Kidney epithelial cell (primary cell): Measurements from ENCODE around the gene ZNF512B. TPM values are rescaled to one million over a fixed set of nuclear protein-coding genes. Genes with fewer than 3 reads are reported as not detected.

Experiments
- DNase-seq: peaks from one replicate; pipeline ENCODE4 v3.0.0-alpha.2; 2010; ENCODE audit warnings: low read depth
- H3K27me3 ChIP-seq: 2 replicates; pipeline ENCODE4 v1.6.0; 2011; ENCODE audit warnings: low read length; ENCODE audit not compliant: control insufficient read depth, insufficient read depth
- H3K36me3 ChIP-seq: 2 replicates; pipeline ENCODE4 v1.5.1; 2011; ENCODE audit warnings: low read length; ENCODE audit not compliant: control insufficient read depth, insufficient read depth
- H3K4me3 ChIP-seq: 2 replicates; pipeline ENCODE4 v1.5.1; 2011; ENCODE audit warnings: low read depth, mild to moderate bottlenecking, control low read depth, low read length
- total RNA-seq: library from RNA; depleted of rRNA; stranded (reverse); fragments of >200 nt; gene quantifications from 2 replicates; pipeline ENCODE4 v1.2.3, GENCODE V29; 2015
- TF ChIP-seq, protein P1 (sequence below): IDR thresholded peaks from 2 replicates; pipeline ENCODE4 v1.5.1; 2011; ENCODE audit warnings: mild to moderate bottlenecking, moderate library complexity, low read length, control low read depth, inconsistent platforms; ENCODE audit not compliant: insufficient read depth, poor library complexity, severe bottlenecking

Gene ZNF512B
- total RNA-seq, 1 donor from 2014 or later: 10.8 TPM

DNA sequence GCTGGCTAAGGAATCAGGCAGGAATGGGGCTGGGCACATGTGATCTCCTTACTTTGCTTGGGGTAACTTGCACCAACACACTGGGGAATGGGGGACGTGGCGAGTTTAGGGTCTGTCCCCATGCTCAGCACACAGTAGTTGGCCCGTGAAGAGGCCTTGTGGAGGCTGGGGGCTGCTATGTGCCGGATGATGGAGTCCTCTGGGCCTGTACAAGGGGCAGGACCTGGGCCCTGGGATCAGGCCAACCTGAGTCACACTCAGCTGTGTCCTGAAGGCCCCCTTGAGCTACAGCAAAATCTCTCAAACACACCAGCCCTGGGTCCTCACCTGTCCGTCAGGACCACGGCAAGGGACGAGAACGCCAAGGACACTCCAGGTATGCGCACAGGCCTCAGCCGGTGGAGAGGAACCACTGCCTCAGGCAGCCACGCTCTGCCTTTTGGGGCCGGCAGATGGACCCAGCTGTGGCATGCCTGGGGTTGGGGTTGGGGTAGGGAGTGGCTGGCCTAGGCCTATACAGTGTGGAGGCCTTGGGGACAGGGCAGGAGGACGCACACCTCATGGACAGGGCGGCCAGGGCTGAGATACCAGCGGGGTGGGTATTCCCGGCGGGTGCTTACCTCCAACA, 24.6 kb downstream of the ZNF512B start:
- no peaks in the 10 kb centered on the region for H3K27me3 ChIP-seq
- DNase-seq: no peak
- no peak overlapping the region for H3K4me3 ChIP-seq
- peaks cover 6% of the 10 kb centered on the region for H3K36me3 ChIP-seq
- TF ChIP-seq, protein P1, sequence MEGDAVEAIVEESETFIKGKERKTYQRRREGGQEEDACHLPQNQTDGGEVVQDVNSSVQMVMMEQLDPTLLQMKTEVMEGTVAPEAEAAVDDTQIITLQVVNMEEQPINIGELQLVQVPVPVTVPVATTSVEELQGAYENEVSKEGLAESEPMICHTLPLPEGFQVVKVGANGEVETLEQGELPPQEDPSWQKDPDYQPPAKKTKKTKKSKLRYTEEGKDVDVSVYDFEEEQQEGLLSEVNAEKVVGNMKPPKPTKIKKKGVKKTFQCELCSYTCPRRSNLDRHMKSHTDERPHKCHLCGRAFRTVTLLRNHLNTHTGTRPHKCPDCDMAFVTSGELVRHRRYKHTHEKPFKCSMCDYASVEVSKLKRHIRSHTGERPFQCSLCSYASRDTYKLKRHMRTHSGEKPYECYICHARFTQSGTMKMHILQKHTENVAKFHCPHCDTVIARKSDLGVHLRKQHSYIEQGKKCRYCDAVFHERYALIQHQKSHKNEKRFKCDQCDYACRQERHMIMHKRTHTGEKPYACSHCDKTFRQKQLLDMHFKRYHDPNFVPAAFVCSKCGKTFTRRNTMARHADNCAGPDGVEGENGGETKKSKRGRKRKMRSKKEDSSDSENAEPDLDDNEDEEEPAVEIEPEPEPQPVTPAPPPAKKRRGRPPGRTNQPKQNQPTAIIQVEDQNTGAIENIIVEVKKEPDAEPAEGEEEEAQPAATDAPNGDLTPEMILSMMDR: no peak

DNA sequence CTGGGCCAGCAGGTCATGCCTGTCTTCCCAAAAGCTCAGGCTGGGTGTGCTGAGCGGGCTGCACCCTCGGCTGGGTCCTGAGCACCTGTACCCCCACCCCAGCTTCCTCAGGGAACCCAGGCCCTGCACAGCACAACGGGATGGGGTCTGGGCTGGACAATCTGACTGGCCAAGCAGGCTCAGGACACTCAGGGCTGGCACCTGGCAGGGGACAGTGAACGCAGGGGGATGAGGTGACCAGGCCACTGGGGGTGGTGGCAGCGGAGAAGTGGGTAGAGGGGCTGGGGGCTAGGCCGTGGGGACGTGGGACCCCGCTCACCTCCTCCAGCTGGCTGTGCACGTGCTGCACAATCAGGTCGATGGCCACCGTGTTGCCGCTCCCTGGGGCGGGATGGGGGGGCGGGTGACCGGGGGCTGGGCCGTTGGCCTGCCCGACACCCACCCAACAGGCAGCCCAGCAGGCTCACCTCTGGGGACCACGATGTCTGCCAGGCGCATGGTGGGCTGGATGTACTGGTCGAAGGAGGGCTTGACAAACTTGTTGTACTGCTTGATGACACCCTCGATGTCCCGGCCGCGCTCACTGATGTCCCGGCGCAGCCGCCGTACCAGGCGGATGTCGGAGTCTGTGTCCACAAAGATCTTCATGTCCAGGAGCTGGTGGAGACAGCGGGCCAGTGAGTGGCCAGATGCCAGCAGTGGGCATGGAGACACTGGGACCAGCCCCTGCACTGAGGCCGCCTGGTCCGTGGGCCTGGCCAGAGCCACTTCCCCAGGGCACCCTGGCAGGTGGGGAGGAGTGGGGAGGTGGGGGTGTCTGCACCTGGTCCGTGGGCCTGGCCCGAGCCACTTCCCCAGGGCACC, 25.4 kb downstream of the ZNF512B start:
- Histone ChIP-seq H3K36me3 (peaks cover 6% of the 10 kb centered on the region), H3K27me3 (no peaks in the 10 kb centered on the region), H3K4me3 (no peak overlapping the region)
- TF ChIP-seq, protein P1: no peak
- no peak for DNase-seq

DNA sequence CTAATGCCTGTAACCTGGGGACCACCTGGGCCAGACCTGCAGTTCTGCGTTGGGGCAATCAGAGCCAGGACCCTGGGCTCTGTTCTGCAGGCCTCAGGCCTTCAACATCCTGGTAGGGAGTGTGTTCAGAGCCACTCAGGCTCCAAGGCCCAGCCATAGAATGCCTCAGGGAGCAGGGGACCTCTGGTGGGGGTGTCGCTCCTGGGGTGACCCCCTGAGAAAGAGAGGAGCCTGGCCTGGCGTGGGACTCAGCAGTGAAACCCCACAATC, 26.0 kb downstream of the ZNF512B start:
- TF ChIP-seq, protein P1: no peak
- Histone ChIP-seq H3K4me3 (no peak overlapping the region), H3K27me3 (no peaks in the 10 kb centered on the region), H3K36me3 (peaks cover 7% of the 10 kb centered on the region)
- no peak for DNase-seq

DNA sequence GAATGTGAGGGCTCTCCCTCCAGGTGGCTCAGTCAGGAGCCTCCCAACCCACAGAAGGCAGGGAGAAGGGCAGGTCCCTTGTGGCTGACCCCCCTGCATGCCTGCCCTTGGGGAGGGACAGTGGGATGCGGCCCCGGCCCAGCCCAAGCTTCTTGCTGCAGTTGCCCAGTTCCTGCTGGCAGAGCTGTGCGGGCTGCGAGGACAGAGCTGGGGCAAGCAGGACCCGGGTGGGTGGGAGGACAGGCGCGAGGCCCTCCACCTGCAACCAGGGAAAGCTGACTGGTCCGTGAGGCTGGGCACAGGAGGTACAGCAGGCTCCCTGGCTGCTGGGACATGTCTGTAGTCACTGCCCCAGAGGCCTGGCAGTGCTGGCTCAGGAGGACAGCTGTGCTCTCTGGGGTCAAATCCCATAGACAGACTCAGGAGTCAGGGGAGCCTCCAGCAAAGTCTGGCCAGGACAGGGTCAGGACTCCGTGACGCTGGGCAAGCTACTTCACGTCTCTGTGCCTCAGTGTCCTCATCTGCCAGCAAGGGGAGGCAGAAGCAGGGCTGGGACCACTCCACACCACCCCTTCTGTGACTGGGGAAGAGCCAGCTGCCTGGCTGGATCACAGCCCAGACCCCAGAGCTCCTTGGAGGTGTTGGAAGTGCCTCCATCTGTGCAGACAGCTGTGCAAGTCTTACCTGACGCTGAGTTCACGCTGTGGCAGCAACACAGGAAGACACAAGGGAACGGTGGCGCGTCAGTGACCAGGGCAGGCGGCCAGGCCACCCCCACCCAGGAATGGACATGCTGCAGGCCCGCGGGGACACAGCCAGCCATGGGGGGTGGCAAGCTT, 26.5 kb downstream of the ZNF512B start:
- Histone ChIP-seq H3K27me3 (no peaks in the 10 kb centered on the region), H3K36me3 (peaks cover 7% of the 10 kb centered on the region), H3K4me3 (no peak overlapping the region)
- DNase-seq: no peak
- TF ChIP-seq, protein P1: no peak

DNA sequence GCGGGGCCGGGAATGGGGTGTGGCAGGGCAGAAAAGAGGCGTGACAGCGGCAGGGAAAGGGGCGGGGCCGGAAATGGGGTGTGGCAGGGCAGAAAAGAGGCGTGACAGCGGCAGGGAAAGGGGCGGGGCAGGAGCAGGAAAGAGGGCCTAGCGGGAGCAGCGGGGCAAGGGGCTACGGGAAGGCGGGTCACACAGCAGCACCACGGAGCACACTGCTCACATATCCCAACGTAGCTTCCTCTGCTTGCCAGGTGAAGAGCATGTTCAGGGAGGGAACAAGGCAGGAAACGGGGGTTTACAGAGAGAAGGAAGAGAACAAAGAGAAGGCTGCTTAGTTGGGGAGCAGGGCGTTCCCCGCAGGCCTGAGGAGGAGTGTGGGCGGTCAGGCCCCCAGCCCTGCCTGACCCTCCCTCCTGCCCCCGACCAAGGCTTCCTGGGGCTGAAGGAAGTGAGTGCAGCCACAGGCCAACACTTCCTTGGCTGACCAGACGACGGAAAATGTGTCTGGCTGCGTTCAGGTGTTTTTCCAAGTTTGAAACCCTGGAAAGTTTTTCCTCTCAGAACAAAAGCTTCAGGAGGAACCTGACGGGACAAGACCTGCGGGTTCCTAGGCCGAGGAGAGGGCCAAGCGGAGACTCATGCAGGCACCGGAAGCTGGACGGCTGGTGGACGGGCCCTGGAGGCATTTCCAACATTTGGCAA, 27.3 kb downstream of the ZNF512B start:
- TF ChIP-seq, protein P1: no peak
- peaks cover 7% of the 10 kb centered on the region for H3K36me3 ChIP-seq
- no peak for DNase-seq

More for the DNA sequence above, 27.3 kb downstream of the ZNF512B start:
- Histone ChIP-seq H3K27me3 (no peaks in the 10 kb centered on the region), H3K4me3 (no peak overlapping the region)
